Activated T-helper 1 cell treated with anti-CD3 and anti-CD28 coated beads, Interleukin-2, amount 50 U/mL, for 16 hours (primary cell): ENCODE data around the gene FRMD1.

Source experiments
- DNase-seq, 2 donors: peaks; one replicate each; pipeline ENCODE4 v3.0.0-alpha.2; 2020; ENCODE audit warnings: low read depth in 1 of 2, low spot score in 1 of 2

FRMD1 gene

DNA sequence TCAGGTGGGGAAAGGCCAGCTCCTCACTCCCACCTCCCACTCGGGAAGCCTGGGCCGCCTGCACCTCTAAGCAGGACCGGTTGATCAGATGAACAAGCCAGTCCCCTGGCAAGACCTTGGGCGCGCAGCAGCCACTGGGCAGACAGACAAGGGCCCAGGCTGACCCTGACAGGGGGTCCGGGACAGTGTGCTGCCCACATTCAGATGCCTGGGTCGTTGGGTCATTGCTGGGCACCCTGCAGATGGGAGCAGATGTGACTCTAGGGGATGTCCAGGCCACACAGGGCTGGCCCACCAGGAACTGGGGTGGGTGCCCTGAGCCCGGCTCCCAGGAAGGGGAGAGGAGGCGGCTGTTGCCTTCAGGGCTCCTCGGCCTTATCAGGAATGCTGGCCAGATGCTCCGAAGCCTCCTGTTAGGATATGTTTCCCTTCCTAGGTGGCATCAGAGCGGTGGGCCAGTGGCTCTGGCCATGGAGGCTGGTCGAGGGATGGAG lies 17.3 kb upstream of the FRMD1 start:
- DNase-seq = no peak

DNA sequence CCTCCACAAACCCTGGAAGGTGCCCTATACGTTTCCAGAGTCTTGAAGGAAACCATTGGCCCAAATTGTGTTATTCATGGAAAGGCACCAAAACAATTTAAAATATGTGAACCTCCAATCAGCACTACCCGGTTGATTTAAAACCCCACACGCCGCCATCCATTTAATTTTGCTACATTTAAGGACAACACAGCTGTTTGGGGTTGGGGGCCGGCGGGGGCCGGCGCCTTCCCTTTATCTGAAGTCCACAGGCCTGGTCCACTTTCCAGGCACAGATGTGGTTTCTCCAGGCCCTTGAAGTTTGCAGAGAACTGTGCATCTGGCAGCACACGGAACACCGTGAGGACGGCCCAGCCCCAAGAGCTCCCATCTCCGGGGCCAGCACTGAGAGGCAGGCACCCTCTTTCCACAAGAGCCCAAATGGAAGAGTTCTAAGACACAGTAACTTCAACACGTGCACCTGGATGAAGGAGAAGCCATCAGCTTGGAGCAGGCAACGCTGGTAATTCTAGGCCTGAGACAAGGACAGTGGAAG lies 16.8 kb upstream of the FRMD1 start:
- no peak for DNase-seq

DNA sequence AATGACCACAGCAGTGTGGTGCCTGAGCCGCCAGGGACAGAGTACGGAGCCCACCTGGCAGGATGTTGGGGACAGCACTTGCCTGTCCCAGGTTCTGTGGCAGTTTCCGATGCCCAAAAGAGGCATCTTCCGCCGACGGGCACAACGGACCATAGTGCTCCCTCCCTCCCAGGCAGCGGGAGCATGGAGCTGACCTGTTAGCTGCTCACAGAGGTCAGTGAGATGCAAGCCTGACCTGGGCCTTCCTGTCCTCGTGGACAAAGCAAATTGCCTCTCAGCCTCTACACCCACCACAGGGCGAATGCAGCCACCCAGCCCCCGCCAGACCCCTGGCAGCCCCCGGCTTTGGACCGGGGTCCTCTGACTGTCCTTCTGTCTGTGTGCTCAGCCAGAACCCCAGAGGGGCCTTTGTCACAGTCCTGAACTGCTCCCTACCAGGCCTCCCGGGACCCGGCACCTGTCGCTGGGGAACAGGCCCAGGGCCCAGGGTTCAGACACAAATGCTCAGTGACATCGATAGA lies 16.2 kb upstream of the FRMD1 start:
- no peak for DNase-seq

DNA sequence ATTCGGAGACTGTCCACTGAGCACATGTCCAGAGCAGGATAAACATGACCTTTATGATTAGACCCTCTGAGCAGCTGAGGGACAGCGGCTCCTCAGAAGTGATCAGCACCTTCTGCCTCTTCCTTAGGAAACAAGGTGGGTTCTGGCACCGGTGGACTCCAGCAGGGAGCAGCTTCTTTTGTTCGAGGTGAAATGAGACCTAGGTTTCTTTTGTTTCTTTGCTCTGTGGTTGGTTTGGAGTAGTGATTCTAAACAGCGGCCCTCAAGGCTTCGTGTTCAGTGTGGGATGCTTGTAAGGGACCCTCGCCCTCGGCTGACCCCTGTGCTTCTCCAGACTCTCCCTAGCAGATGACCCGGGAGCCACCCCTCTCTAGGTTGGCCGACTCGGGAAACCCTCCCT lies 14.6 kb upstream of the FRMD1 start:
- DNase-seq = no peak

DNA sequence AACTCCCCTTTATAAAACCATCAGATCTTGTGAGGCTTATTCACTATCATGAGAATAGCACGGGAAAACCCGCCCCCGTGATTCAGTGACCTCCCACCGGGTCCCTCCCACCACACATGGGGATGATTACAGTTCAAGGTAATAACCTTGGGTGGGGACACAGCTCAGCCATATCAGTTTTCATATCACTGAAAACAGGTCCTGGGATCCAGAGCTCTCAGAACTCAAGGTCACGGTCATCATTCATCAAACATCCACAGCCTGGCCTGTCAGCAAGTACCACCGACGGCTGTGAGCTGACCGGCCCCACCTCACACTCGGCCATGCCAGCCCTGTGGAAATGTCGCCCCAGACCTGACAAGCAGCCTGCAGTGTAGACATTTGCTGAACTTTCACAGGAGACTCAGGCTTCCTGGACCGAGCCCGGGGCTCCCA lies 14.1 kb upstream of the FRMD1 start:
- DNase-seq = no peak

DNA sequence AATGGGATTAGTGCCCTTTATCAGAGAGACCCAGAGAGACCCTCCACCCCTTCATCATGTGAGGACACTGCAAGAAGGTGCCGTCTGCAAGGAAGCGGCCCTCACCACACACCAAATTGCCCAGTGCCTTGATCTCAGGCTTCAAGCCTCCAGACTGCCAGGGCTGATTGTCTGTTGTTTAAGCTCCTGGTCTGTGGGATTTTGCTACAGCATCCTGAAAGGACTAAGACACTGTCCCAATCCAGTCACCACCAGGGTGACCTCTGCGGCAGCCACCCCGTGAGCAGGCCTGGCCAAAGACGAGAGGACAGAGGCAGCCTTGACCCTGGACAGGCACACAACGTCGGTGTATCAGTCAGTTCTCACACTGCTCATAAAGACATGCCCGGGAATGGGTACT lies 13.5 kb upstream of the FRMD1 start:
- no peak for DNase-seq

DNA sequence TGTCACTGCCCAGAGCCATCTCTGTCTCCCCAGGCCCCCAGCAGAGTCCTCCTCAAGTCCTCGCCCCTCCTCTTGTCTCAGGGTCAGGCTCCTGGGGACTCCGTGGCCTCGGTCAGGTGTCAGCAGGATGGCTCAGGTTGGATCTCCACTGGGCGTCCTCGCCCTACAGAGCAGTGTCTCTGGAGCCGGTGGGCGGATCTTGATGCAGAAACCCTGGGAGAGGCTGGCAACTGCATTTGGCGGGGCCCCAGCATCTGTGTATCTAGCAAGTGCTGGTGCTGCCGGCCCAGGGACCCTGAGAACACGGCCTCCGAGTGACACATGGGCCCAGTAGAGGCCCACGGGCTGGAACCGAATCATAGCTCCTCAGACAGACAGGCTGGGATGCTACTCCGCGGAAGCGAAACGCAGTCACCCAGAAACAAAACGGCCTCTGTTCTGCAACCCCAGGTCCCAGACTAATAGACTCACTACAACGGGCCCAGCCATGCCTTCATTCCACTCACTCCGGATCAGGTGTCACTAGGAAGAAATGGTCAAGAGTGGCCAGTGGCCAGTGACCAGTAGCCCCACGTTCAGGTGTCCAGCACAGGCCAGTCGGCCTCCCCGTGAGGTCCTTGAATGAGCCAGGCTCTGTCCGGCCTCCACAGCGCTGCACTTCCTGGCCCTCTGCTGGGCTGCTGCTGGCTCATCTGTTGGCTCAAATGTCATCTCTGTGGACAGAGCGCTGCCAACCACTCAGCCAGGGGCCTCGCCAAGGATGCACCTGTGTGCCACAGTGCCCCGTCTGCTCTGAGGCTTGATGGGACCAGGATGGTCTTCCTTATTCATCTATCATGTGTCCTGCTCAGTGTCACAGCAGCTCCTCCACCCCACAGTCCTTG lies 12.6 kb upstream of the FRMD1 start:
- DNase-seq = no peak

DNA sequence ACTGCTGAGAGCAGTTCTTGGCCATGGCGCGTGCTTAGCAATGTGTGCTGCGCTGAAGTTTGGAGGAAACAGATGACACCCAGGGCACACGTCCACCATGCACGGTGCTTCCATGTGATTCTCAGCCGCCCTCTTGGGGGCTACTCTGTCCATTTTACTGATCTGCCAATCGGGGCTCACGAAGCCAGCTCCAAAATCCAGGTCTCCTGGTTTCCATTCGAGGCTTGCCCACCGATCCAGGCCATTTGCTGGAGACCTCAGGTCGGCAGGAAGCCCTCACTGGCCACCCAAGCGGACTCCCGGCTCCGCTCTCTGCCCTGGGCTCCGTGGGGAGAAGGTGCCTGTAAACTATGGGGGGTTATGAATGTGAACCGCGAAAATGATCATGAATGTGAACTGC lies 11.7 kb upstream of the FRMD1 start:
- DNase-seq = no peak

DNA sequence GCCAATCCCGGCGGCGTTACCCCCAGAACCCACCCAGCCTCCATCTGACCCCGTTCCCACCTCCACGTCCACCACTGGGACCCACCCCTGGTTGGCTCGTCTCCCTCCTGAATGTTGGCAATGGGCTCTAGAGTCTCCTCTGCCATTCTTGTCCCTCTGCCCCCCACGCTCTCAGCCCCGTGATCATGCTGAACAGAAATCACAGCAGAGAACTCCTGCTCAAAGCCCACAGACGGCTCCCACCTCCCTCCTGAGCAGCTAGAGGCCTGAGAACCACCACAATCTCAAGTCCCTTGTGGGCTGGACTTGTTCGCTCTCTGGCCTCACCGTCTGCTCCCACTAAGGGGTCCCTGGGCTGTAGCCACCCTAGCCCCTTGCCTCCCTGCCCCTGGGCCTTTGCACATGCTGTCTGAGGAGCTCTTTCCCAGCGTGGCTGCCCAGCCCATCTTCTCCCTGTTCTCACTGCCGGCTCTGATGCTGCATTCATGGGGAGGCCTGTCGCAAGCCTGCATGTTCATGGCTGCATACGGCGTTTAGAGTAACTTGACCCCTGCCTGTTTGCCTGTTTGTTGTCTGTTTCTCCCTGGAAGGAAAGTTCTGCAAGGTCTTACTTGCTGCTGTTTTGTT lies 11.2 kb upstream of the FRMD1 start:
- DNase-seq = no peak

DNA sequence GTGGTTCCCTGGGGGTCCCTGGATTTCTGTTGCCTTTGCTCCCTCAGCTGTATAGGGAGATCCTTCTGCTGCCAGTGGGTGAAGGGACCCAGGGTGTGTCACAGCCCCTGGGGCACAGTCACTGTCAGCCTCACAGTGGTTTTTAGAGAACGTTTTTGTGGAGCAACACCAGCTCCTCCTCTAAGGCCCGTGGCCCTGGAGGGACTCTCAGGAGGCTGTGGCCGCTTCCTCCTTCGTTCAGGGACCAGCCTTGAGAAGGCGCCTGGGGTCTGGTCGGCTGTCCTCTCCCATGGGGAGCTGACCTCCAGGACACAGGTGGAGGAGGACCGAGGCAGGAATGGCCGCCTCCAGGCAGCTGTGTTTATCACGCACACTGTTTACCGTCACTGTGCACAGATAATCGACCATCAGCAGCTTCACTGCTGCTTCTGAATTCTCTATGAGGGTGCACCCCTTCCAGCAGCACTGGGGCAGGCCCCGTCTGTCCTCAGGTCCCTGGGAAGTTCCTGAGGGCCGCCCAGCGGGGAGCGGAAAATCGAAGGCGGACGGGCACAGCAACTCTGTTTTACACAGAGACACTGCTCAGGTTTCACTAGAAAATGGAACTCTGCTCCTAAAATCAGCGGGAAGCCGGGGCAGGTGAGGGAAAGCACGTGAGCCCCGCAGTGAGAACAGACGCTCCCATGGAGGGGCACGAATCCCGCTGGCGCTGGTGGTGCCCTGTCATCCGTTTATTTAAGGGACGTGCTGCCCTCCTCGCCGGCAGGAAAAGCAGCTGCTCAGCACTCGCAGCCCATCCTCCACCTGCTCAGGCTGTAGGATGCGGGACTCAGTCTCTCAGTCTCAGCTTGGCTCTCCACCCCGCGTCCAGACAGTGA lies 10.4 kb upstream of the FRMD1 start:
- DNase-seq = no peak

DNA sequence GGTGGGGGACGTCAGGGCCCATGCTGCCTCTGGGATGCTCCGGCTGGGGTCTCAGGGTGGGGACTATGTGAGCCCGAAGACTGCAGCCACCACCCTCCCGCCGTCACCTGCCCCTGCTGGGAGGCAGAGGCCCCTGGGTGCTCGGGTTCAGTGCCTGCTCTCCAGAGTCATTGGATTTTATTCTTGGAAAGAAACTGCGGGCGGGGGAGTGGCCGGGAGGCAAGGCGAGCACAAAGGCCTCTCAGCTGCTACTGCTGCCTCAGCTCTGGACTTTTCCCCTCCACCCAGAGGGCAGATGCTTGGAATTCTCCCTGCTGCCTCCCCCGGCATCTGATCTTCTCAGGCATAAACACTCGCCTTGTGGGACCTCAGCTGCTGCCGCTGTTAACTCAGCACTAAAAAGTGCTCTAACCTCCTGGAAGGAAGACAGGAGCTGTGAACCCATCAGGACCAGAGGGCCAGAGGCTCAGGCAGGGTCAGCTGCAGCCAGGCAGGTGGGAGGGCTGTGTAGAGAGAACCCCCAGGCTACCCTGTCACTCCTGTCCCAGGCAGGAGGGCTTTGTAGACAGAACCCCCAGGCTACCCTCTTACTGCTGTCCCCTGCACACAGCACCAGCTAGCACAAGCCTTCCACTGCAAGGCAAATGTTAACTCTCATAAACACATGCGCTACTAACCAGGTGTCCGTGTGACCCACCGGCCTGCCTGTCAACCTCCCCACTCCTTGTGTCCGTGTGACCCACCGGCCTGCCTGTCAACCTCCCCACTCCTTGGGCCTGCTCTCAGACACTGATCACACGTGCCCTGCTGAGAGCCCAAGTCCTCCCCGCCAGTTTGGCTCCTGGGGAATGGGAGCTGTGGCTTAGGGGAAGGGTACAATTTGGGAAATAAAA lies 9.4 kb upstream of the FRMD1 start:
- DNase-seq = no peak

DNA sequence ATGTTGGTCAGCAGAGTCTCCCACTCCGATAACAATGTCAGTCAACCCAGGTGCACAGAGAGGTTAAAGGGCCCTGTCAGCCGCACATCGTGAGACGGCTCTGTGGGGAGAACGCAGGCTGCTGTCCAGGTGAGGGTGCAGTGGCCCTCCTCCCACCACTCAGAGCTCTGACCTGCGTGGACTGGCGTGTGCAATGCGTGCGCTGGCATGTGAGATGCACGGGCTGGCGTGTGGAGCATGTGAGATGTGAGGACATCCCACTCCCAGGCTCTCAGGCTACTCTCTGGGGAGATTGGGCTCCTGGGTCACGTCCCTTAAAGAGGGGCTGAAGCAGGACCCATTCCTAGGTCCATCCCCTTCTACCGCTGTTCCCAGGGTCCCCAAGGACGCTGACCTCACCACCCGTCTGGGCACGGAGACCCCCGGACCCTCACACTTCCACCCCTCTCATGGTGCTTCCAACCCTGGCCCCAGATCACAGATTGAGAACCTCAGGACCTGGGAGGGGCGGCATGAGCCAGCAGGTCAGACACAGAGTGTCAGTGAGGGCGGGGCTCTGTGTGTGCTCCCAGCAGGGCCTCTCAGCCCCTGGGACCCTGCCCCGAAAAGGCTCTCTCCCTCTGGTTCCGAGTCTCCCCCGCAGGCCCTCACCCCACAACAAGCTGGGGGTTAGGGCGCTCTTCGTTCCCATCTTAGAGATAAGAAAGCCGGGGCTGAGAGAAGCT lies 8.6 kb upstream of the FRMD1 start:
- no peak for DNase-seq

DNA sequence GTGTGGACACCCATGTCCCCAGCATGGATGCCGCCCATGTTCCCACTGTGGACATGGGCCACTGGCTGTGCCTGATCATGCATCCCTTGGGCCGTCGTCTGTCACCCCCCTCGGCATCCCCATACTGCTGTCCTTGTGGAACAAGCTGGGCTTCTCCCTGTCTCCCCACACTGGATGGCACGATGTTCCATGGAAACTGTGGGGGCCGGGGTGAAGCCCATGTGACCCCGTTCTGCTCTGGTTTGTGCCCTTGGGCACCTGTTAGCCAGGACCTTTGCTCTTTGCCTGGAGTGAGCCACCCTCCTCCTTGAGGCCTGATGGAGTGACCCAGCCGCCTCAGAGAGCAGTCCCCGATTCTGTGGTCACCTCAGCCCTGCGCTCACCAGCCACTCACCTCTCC lies 7.6 kb upstream of the FRMD1 start:
- no peak for DNase-seq

DNA sequence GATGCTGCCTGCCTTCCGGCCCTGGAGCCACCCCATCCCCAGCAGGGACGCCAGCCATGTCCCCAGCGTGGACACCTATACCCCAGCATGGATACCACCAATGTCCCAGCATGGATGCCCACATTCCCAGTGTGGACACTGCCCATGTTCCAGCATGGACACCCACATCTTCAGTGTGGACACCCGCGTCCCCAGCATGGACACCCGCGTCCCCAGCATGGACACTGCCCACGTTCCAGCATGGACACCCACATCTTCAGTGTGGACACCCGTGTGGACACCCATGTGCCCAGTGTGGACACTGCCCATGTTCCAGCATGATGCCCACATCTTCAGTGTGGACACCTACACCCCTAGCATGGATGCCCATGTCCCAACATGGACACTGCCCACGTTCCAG lies 7.1 kb upstream of the FRMD1 start:
- no peak for DNase-seq

DNA sequence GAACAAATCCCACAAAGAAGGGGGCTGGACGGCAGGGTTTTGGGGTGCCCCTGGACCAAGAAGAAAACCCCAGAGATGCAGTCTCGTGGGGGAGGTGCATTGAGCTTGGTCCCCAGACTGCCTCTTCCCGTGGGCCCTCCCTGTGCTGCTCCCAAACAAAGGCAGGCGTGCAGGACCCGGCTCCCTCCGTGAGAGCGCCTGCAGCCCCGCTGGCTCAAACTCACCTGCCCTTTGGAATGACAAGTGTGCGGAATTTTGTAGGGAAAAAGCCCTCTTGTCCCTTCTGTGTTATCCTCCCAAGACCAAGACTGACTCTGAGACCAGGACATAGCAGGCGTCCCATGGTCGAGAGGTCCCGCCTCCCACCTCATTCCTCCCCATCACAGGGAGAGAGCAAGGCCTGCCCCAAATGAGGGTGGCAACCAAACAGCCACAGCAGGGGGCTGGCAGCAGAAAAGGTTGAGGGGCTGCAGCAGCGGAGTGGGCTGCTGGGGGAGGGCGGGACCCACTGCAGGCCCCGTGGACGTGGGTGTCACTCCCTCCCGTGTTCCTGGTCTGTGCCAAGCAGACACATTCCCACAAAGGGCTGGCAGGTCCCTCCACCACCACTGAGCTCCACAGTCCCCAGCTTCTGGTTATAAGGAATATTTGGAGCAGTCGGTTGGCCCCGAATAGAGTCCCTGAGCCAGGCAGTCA lies 5.6 kb upstream of the FRMD1 start:
- DNase-seq = no peak

DNA sequence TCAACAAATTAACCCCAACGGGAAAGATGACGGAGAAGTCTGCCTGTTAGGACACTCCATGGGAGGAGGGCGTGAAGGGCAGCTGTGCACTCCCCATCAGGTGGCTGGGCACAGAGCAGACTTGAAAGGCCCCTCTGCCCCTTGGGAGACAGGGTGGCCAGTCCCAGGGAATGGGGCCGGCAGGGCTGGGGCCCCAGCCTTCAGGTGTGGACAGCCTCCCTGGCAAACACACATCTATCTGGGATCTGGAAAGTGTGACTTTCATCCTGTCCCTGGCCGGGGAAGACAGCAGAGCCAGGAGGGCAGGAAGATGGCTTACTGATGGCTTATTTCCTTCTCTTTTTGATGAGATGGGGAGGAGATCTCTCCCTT lies 4.5 kb upstream of the FRMD1 start:
- DNase-seq = no peak

DNA sequence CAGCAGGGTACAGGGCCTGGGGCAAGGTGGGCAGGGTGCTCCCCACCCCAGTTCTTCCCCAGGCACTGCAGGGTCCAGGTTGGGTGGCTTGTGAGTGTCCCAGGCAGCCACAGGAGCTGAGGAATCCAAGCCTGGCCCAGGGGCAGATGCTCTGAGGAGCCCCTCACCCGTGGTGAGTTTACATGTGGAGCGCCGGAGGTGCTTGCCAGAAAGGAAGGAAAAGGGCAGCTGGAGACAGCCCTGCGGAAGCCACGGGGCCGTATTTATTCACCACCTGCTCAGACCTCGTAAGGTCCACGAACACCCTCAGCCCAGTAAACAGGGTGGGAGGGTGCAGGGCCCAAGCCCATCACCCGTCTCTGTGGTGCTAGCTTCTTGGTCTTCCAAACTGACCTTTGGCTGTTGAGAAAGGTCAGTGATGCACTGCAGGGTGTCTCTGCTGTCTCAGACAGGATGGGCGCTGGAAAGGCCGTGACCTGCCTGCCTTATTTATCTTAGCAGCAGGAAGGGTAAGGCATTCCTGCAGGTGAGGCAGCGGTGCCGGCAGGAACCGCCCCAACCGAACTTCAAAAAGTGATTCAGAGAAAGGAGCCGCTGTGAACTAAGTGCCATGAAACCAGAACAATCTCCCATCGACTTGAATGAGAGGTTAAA lies 4.0 kb upstream of the FRMD1 start:
- no peak for DNase-seq

DNA sequence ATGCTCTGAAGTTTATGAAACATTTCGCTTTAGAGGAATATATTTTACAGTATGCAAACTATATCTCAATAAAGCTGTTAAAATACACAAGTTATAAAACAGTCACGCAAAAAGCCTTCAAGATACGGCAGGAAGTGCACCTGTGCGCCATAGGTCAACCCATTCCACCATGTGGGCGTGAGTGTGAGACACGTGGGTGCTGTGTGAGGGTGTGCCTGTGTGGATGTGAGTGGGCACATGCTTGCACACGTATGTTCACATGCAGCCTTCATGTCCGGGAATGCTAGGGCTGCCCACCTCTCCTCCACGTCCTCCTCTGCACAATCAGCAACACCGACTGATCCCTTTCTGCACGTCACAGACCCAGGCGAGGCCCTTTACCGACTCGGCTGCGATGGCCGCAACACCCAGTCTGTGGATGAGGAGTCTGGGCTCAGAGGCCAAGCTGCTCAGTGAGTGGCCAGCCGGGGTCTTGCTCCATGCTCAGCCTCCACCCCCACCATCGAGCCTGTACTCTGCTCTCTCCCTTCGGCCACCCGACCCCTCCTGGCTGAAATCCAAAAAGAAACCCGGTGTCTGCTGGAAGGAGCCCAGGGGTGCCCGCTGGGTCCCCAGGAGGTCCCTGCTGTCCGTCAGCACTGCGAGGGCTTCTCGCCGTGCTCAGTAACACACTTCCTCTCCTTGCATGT lies 3.0 kb upstream of the FRMD1 start:
- no peak for DNase-seq
